WTC11 (cell line): Measurements from ENCODE around the gene NAA11. TPM values are rescaled to one million over a fixed set of nuclear protein-coding genes. Genes with fewer than 3 reads are reported as not detected.
"Not testable (repeated sequence)": the region's sequence is repeated elsewhere in the genome, so short reads cannot be mapped to it uniquely, and the experiment has no call there.

Source experiments
- ATAC-seq: fragments of 200-7000 bp; cut with Tn5 transposase; 2 replicates; pipeline ENCODE4 v1.10.0; 2021; ENCODE audit warnings: mild to moderate bottlenecking, moderate library complexity
- CTCF ChIA-PET: fragments of 300-600 bp; sonication (Branson Sonifier 250); formaldehyde crosslinking; loops from one replicate; lab custom pipeline; 2021; ENCODE audit warnings: antibody characterized with exemption; lab: Charles Lee
- POLR2A ChIA-PET: fragments of 350-600 bp; sonication (Branson Sonifier 250); formaldehyde crosslinking; loops from one replicate; lab custom pipeline; 2021; ENCODE audit warnings: antibody characterized with exemption; lab: Charles Lee
- DNase-seq: peaks from one replicate; pipeline ENCODE4 v3.0.0; 2021; ENCODE audit warnings: low spot score
- H3K27ac Mint-ChIP-seq: 2 replicates; pipeline ENCODE4 v1.8.0; 2021; ENCODE audit warnings: mixed read lengths
- H3K27me3 Mint-ChIP-seq: 2 replicates; pipeline ENCODE4 v1.8.0; 2021; ENCODE audit warnings: low read depth, mild to moderate bottlenecking, moderate library complexity, mixed read lengths
- H3K36me3 Mint-ChIP-seq: 2 replicates; pipeline ENCODE4 v1.8.0; 2021; ENCODE audit warnings: mixed read lengths
- H3K4me1 Mint-ChIP-seq: 2 replicates; pipeline ENCODE4 v1.8.0; 2022; ENCODE audit warnings: mixed read lengths
- H3K4me3 Mint-ChIP-seq: 2 replicates; pipeline ENCODE4 v1.8.0; 2021; ENCODE audit warnings: mild to moderate bottlenecking, moderate library complexity, mixed read lengths
- H3K9me3 Mint-ChIP-seq: 2 replicates; pipeline ENCODE4 v1.8.0; 2021; ENCODE audit warnings: mixed read lengths
- CREM ChIP-seq: sonication (generic); formaldehyde crosslinking; IDR thresholded peaks from 2 replicates; pipeline ENCODE4 v1.8.1; 2022; ENCODE audit warnings: mild to moderate bottlenecking, missing genetic modification reagents, moderate library complexity
- E2F5 ChIP-seq: sonication (generic); formaldehyde crosslinking; IDR thresholded peaks from 2 replicates; pipeline ENCODE4 v1.8.1; 2022; ENCODE audit warnings: mild to moderate bottlenecking, moderate library complexity, missing genetic modification reagents
- ESRRA ChIP-seq: sonication (generic); formaldehyde crosslinking; IDR thresholded peaks from 2 replicates; pipeline ENCODE4 v1.8.1; 2022; ENCODE audit warnings: mild to moderate bottlenecking, missing genetic modification reagents, borderline replicate concordance
- FOXJ3 ChIP-seq: sonication (generic); formaldehyde crosslinking; IDR thresholded peaks from 2 replicates; pipeline ENCODE4 v1.9.0; 2021; ENCODE audit warnings: missing genetic modification reagents, mild to moderate bottlenecking, borderline replicate concordance
- FOXK1 ChIP-seq: sonication (generic); formaldehyde crosslinking; IDR thresholded peaks from 2 replicates; pipeline ENCODE4 v1.8.0; 2022; ENCODE audit warnings: mild to moderate bottlenecking, moderate library complexity, missing genetic modification reagents
- FOXP1 ChIP-seq: sonication (generic); formaldehyde crosslinking; IDR thresholded peaks from 2 replicates; pipeline ENCODE4 v1.8.0; 2022; ENCODE audit warnings: missing genetic modification reagents, mild to moderate bottlenecking, moderate library complexity, borderline replicate concordance
- KAT7 ChIP-seq: sonication (generic); formaldehyde crosslinking; IDR thresholded peaks from 2 replicates; pipeline ENCODE4 v1.8.1; 2023; ENCODE audit warnings: missing genetic modification reagents, mild to moderate bottlenecking, borderline replicate concordance
- MYBL2 ChIP-seq: sonication (generic); formaldehyde crosslinking; IDR thresholded peaks from 2 replicates; pipeline ENCODE4 v1.8.1; 2023; ENCODE audit warnings: mild to moderate bottlenecking, moderate library complexity, missing genetic modification reagents
- NR3C1 ChIP-seq: sonication (generic); formaldehyde crosslinking; conservative IDR thresholded peaks from 2 replicates; pipeline ENCODE4 v1.8.1; 2023; ENCODE audit warnings: low read depth, mild to moderate bottlenecking, missing genetic modification reagents
- SOX15 ChIP-seq: fragments of 250-450 bp; sonication (Bioruptor Pico); IDR thresholded peaks from 2 replicates; pipeline ENCODE4 v1.9.0; 2021; ENCODE audit warnings: mild to moderate bottlenecking
- USF1 ChIP-seq: sonication (generic); formaldehyde crosslinking; IDR thresholded peaks from 2 replicates; pipeline ENCODE4 v1.8.0; 2022; ENCODE audit warnings: mild to moderate bottlenecking, missing genetic modification reagents
- ZMAT4 ChIP-seq: fragments of 250-450 bp; sonication (Bioruptor Pico); IDR thresholded peaks from 2 replicates; pipeline ENCODE4 v1.9.0; 2021; ENCODE audit warnings: mild to moderate bottlenecking
- ZNF121 ChIP-seq: sonication (generic); formaldehyde crosslinking; IDR thresholded peaks from 2 replicates; pipeline ENCODE4 v1.8.0; 2023; ENCODE audit warnings: missing genetic modification reagents
- ZNF219 ChIP-seq: sonication (generic); formaldehyde crosslinking; IDR thresholded peaks from 2 replicates; pipeline ENCODE4 v1.8.0; 2023; ENCODE audit warnings: missing genetic modification reagents, mild to moderate bottlenecking, borderline replicate concordance
- ZNF396 ChIP-seq: fragments of 250-450 bp; sonication (Bioruptor Pico); IDR thresholded peaks from 2 replicates; pipeline ENCODE4 v1.8.0; 2021; ENCODE audit warnings: mild to moderate bottlenecking, moderate library complexity, borderline replicate concordance
- ZNF425 ChIP-seq: fragments of 250-450 bp; sonication (Bioruptor Pico); conservative IDR thresholded peaks from 2 replicates; pipeline ENCODE4 v1.9.0; 2021; ENCODE audit warnings: mild to moderate bottlenecking
- ZNF532 ChIP-seq: fragments of 250-450 bp; sonication (Bioruptor Pico); IDR thresholded peaks from 2 replicates; pipeline ENCODE4 v1.9.0; 2021; ENCODE audit warnings: mild to moderate bottlenecking, borderline replicate concordance
- ZNF671 ChIP-seq: fragments of 250-450 bp; sonication (Bioruptor Pico); IDR thresholded peaks from 2 replicates; pipeline ENCODE4 v1.8.0; 2021; ENCODE audit warnings: mild to moderate bottlenecking
- total RNA-seq: library from RNA; stranded (reverse); gene quantifications from 3 replicates; pipeline ENCODE4 v1.2.3, GENCODE V29; 2021
- TF ChIP-seq, protein P1 (sequence below): sonication (generic); formaldehyde crosslinking; IDR thresholded peaks from 2 replicates; pipeline ENCODE4 v1.8.1; 2023; ENCODE audit warnings: mild to moderate bottlenecking, moderate library complexity, missing genetic modification reagents

Gene NAA11
- total RNA-seq, 1 experiment from 2014 or later: not detected

DNA sequence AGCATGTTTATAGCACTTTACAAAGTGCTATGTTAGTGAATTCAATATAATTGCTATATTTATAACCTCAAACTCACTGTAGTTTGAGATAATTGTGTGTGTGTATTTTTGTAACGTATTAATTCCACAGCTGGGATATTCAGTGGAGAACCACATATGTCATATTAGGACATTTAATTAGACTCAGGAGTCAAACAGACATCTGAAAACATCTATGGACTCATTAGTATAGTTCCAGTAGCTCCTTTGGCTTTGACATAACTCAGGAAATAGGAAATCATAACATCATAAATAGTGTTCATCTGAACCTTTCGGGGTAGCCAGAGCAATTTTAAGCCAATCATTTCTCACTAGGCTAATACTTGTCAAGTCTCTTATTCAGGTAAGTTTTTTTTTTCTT is 38.8 kb downstream of the NAA11 start (continued):
- no peak for TF ChIP-seq ZNF532 (CRISPR knock-in tag)

GRCh38 chr4:79281566-79282359 is 44.1 kb downstream of the NAA11 start:
- H3K4me1 Mint-ChIP-seq: no peaks in the 10 kb centered on the region; the same call in 1 of the 2 replicates
- peaks cover 3% of the 10 kb centered on the region; the same call in 1 of the 2 replicates for H3K9me3 Mint-ChIP-seq
- no peaks in the 10 kb centered on the region for H3K36me3 Mint-ChIP-seq
- ChIA-PET CTCF (no interaction called here), POLR2A (no interaction called here)
- no peaks in the 10 kb centered on the region for H3K27me3 Mint-ChIP-seq
- no peak overlapping the region for H3K27ac Mint-ChIP-seq
- no peak for DNase-seq
- TF ChIP-seq SOX15 (CRISPR knock-in tag): no peak
- no peak for TF ChIP-seq NR3C1
- no peak for TF ChIP-seq ZNF121 (CRISPR knock-in tag)
- no peak for TF ChIP-seq CREM (CRISPR knock-in tag)
- no peak for TF ChIP-seq FOXK1 (CRISPR knock-in tag)
- TF ChIP-seq FOXP1 (CRISPR knock-in tag): no peak
- no peak for TF ChIP-seq FOXJ3 (CRISPR knock-in tag)
- TF ChIP-seq ZNF219: no peak
- TF ChIP-seq ZMAT4 (CRISPR knock-in tag): no peak
- no peak for TF ChIP-seq ZNF425 (CRISPR knock-in tag)
- no peak for TF ChIP-seq ESRRA
- no peak for TF ChIP-seq ZNF396 (CRISPR knock-in tag)
- no peak for TF ChIP-seq ZNF671 (CRISPR knock-in tag)
- TF ChIP-seq E2F5 (CRISPR knock-in tag): no peak
- no peak for TF ChIP-seq KAT7
- TF ChIP-seq ZNF532 (CRISPR knock-in tag): no peak
- no peak for TF ChIP-seq USF1 (CRISPR knock-in tag)
- TF ChIP-seq, protein P1, sequence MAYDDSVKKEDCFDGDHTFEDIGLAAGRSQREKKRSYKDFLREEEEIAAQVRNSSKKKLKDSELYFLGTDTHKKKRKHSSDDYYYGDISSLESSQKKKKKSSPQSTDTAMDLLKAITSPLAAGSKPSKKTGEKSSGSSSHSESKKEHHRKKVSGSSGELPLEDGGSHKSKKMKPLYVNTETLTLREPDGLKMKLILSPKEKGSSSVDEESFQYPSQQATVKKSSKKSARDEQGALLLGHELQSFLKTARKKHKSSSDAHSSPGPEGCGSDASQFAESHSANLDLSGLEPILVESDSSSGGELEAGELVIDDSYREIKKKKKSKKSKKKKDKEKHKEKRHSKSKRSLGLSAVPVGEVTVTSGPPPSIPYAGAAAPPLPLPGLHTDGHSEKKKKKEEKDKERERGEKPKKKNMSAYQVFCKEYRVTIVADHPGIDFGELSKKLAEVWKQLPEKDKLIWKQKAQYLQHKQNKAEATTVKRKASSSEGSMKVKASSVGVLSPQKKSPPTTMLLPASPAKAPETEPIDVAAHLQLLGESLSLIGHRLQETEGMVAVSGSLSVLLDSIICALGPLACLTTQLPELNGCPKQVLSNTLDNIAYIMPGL: no peak
- no peak for TF ChIP-seq MYBL2
- H3K4me3 Mint-ChIP-seq: no peak overlapping the region
- ATAC-seq: peak; percentile 86

GRCh38 chr4:79277467-79277866 is 48.4 kb downstream of the NAA11 start:
- H3K9me3 Mint-ChIP-seq, POLR2A ChIA-PET, H3K4me3 Mint-ChIP-seq, CTCF ChIA-PET, DNase-seq, H3K27me3 Mint-ChIP-seq, H3K36me3 Mint-ChIP-seq, H3K27ac Mint-ChIP-seq, ATAC-seq: not testable (repeated sequence)
- H3K4me1 Mint-ChIP-seq: peaks cover 11% of the 10 kb centered on the region
